Stimulated activated CD4-positive, alpha-beta T cell treated with anti-CD3 and anti-CD28 coated beads, Interleukin-4, amount 100 ng/mL, for 4 hours (primary cell): Measurements from ENCODE around the gene PCDHGB1.
"Not testable (repeated sequence)": the region's sequence is repeated elsewhere in the genome, so short reads cannot be mapped to it uniquely, and the experiment has no call there.

ENCODE experiments used
- DNase-seq, 2 experiments: peaks; one replicate each; pipeline ENCODE4 v3.0.0-alpha.2; 2020

PCDHGB1 gene

GRCh38 chr5:141346017-141346416, 3.9 kb upstream of the PCDHGB1 start:
- not testable (repeated sequence) for DNase-seq

DNA sequence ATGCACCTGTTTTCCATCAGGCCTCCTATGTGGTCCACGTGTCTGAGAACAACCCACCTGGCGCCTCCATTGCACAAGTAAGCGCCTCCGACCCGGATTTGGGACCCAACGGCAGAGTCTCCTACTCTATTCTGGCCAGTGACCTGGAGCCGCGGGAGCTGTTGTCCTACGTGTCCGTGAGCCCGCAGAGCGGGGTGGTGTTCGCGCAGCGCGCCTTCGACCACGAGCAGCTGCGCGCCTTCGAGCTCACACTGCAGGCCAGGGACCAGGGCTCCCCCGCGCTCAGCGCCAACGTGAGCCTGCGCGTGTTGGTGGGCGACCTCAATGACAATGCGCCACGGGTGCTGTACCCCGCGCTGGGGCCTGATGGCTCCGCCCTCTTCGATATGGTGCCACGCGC, 1.7 kb downstream of the PCDHGB1 start:
- no peak for DNase-seq

DNA sequence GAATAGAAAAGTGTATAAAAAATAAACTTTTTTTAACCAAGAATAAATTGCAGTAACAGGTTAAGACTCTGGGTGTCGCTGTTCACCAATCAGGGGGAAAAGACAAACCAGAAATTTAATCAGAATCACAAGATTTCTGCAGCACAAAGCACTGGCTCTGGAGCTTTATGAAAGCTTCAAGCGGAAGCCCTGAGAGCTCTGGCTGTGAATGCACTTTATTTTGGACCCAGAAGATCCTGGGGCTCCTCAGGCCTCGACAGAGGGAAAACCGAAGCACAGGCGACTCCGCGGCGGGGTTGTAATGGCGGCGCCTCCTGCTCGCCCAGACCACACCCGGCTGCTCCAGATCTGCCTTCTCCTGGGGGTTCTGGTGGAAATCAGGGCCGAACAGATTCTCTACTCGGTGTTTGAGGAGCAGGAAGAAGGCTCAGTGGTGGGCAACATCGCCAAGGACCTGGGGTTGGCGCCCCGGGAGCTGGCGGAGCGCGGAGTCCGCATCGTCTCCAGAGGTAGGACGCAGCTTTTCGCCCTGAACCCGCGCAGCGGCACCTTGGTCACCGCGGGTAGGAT, 5.1 kb downstream of the PCDHGB1 start, which contains the start of gene PCDHGA4:
Gene PCDHGA4 (plus strand): TSS at position 122 of the 570 bp plus-strand sequence. CDS start 87 bp downstream, at position 209.
- no peak for DNase-seq

GRCh38 chr5:141355641-141356040, 5.7 kb downstream of the PCDHGB1 start:
- DNase-seq = no peak

DNA sequence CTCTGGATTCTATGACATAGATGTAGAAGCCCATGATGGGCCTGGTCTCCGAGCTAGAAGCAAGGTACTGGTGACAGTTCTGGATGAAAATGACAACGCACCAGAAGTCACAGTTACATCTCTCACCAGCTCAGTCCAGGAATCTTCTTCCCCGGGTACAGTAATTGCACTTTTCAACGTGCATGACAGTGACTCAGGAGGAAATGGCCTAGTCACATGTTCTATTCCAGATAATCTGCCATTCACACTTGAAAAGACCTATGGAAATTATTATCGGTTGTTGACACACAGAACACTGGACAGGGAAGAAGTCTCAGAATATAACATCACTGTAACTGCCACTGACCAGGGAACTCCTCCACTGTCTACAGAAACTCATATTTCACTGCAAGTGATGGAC, 6.2 kb downstream of the PCDHGB1 start:
- no peak for DNase-seq

DNA sequence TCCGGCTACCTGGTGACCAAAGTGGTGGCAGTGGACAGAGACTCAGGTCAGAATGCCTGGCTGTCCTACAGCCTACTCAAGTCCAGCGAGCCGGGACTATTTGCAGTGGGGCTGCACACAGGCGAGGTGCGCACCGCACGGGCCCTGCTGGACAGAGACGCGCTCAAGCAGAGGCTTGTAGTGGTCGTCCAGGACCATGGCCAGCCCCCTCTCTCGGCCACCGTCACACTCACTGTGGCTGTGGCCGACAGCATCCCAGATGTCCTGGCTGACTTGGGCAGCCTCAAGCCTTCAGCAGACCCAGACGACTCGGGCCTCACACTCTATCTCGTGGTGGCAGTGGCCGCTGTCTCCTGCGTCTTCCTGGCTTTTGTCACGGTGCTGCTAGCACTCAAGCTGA, 7.1 kb downstream of the PCDHGB1 start:
- DNase-seq = no peak

DNA sequence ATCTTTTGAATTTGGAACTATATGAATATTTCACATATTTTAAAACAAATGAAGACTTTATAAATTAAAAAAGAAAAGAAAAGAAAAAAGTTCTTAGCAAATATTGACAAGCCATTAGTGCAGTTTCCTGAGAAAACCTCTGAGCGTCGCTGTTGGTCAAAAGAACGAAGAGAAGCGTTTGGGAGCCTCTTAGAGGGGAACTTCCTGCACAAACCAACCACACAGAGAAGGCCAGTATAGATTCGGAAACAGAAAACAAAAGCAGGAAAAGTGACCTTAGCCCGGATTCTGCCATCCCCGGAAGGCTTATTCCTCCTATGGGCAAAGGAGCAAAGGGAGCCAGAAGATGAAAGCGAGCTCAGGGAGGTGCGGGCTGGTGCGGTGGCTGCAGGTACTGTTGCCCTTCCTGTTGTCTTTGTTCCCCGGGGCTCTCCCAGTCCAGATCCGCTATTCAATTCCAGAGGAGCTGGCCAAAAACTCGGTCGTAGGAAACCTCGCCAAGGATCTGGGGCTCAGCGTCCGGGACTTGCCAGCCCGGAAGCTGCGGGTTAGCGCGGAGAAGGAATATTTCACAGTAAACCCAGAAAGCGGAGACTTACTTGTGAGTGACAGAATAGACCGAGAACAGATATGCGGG, 10.0 kb downstream of the PCDHGB1 start, which contains the start of gene PCDHGB2:
Gene PCDHGB2 (plus strand): TSS at position 205 of the 637 bp plus-strand sequence. CDS start 142 bp downstream, at position 347.
- no peak for DNase-seq

- no peak for DNase-seq
Measured at GRCh38 chr5:141360685-141361084, 10.8 kb downstream of the PCDHGB1 start.

GRCh38 chr5:141362719-141363118, 12.8 kb downstream of the PCDHGB1 start:
- DNase-seq = no peak

- no peak for DNase-seq
Measured at GRCh38 chr5:141363952-141364660, 14.2 kb downstream of the PCDHGB1 start, which contains the start of gene PCDHGA5. PCDHGA5 (plus strand) TSS chr5:141364162; CDS start chr5:141364331, 169 bp downstream.

- no peak for DNase-seq
Measured at GRCh38 chr5:141366016-141366896, 16.4 kb downstream of the PCDHGB1 start.

GRCh38 chr5:141369994-141370848, 20.3 kb downstream of the PCDHGB1 start, which contains the start of gene PCDHGB3:
PCDHGB3 (plus strand) TSS chr5:141370242; CDS start chr5:141370395, 153 bp downstream.
- peak; percentile 8 to 15 for DNase-seq

DNA sequence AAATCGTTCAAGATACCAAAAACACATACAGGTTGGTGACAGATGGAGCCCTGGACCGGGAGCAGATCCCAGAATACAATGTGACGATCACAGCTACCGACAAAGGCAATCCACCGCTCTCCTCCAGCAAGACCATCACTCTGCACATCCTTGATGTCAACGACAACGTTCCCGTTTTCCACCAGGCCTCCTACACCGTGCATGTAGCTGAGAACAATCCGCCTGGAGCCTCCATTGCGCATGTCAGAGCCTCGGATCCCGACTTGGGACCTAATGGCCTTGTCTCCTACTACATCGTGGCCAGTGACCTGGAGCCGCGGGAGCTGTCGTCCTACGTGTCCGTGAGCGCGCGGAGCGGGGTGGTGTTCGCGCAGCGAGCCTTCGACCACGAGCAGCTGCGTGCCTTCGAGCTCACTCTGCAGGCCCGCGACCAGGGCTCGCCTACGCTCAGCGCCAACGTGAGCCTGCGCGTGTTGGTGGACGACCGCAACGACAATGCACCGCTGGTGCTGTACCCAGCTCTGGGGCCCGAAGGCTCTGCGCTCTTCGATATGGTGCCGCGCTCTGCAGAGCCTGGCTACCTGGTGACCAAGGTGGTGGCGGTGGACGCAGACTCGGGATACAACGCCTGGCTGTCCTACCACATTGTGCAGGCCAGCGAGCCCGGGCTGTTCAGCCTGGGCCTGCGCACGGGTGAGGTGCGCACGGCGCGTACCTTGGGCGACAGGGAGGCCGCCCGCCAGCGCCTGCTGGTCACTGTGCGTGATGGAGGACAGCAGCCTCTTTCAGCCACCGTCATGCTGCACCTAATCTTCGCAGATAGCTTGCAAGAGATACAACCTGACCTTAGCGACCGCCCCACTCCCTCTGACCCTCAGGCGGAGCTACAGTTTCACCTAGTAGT, 21.9 kb downstream of the PCDHGB1 start:
- no peak for DNase-seq

GRCh38 chr5:141373673-141374317, 23.9 kb downstream of the PCDHGB1 start, which contains the start of gene PCDHGA6:
PCDHGA6 (plus strand) TSS chr5:141373891; CDS start chr5:141374084, 193 bp downstream.
- no peak for DNase-seq

- no peak for DNase-seq
Measured at GRCh38 chr5:141374627-141375026, 24.7 kb downstream of the PCDHGB1 start.

GRCh38 chr5:141375444-141376155, 25.7 kb downstream of the PCDHGB1 start:
- DNase-seq = not testable (repeated sequence)

GRCh38 chr5:141382469-141383294, 32.8 kb downstream of the PCDHGB1 start, which contains the start of gene PCDHGA7:
PCDHGA7 (plus strand) TSS chr5:141382742; CDS start chr5:141382900, 158 bp downstream.
- no peak for DNase-seq

DNA sequence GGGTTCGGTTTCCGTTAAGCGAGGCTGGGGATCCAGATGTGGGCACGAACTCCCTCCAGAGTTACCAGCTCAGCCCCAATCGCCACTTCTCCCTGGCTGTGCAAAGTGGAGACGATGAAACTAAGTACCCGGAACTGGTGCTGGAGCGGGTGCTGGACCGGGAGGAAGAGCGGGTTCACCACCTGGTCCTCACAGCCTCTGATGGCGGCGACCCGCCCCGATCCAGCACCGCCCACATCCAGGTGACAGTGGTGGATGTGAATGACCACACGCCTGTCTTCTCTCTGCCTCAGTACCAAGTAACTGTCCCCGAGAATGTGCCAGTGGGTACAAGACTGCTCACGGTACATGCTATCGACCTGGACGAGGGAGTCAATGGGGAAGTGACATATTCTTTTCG, 33.4 kb downstream of the PCDHGB1 start:
- DNase-seq = no peak
